ENCODE data around the gene ATP13A5. TPM values are rescaled to one million over a fixed set of nuclear protein-coding genes. Genes with fewer than 3 reads are reported as not detected.

ATP13A5 gene
- total RNA-seq, 1 donor, result not detected

GRCh38 chr3:193391902-193392301 lies 13.3 kb upstream of the ATP13A5 start:
- Histone ChIP-seq H4K20me1 (ENCODE audit: insufficient read depth, low read length) (no peaks in the 10 kb centered on the region), H3K4me1 (ENCODE audit: insufficient read depth, low read length) (no peaks in the 10 kb centered on the region), H3K27me3 (ENCODE audit: insufficient read depth, low read length) (no peaks in the 10 kb centered on the region), H2AFZ (ENCODE audit: low read length) (no peak overlapping the region), H3K9me3 (ENCODE audit: low read depth, low read length) (no peaks in the 10 kb centered on the region), H3K36me3 (ENCODE audit: insufficient read depth, low read length) (no peaks in the 10 kb centered on the region), H3K4me2 (ENCODE audit: insufficient read depth, low read length) (no peak overlapping the region), H3K79me2 (ENCODE audit: insufficient read depth, low read length) (no peaks in the 10 kb centered on the region), H3K27ac (ENCODE audit: low read depth, low read length) (no peak overlapping the region), H3K4me3 (ENCODE audit: insufficient read depth, low read length) (no peak overlapping the region)
- DNase-seq (ENCODE audit: insufficient read length, low spot score, missing footprints), result no peak
- no peak for TF ChIP-seq CTCF (IDR thresholded peaks at IDR 0.05; ENCODE audit: extremely low read depth, low read depth, low read length)

DNA sequence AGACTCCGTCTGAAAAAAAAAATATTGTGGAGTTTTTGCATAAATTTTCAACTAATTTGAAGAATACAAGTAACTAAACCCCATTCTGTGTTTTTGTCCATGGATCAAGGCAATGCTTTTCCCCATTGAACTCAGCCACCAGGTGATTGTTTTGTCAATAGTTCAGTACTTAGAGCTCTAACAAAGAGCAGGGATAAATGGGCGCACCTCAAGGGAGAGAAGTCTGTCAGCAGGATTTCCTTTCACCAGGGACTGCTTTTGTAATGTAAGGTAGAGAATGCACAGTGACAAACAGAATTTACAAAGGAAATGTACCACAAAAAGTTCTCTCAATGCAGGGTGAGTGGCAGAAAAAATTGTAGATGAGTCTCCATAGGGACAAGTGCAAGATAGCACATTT lies 10.8 kb upstream of the ATP13A5 start:
- DNase-seq (ENCODE audit: insufficient read length, low spot score, missing footprints), result no peak
- H3K27me3 ChIP-seq (ENCODE audit: insufficient read depth, low read length), result no peaks in the 10 kb centered on the region
- H3K4me2 ChIP-seq (ENCODE audit: insufficient read depth, low read length), result no peak overlapping the region
- no peak for TF ChIP-seq CTCF (IDR thresholded peaks at IDR 0.05; ENCODE audit: extremely low read depth, low read depth, low read length)
- peaks cover 2% of the 10 kb centered on the region for H3K9me3 ChIP-seq (ENCODE audit: low read depth, low read length)
- no peak overlapping the region for H2AFZ ChIP-seq (ENCODE audit: low read length)
- no peak overlapping the region for H3K27ac ChIP-seq (ENCODE audit: low read depth, low read length)
- no peaks in the 10 kb centered on the region for H3K36me3 ChIP-seq (ENCODE audit: insufficient read depth, low read length)
- H3K4me1 ChIP-seq (ENCODE audit: insufficient read depth, low read length), result no peaks in the 10 kb centered on the region
- H3K79me2 ChIP-seq (ENCODE audit: insufficient read depth, low read length), result no peaks in the 10 kb centered on the region
- H3K4me3 ChIP-seq (ENCODE audit: insufficient read depth, low read length), result no peak overlapping the region
- no peaks in the 10 kb centered on the region for H4K20me1 ChIP-seq (ENCODE audit: insufficient read depth, low read length)

- Histone ChIP-seq H3K9me3 (ENCODE audit: low read depth, low read length) (peaks cover 2% of the 10 kb centered on the region), H3K4me3 (ENCODE audit: insufficient read depth, low read length) (no peak overlapping the region), H3K4me2 (ENCODE audit: insufficient read depth, low read length) (no peak overlapping the region), H3K27ac (ENCODE audit: low read depth, low read length) (no peak overlapping the region), H3K36me3 (ENCODE audit: insufficient read depth, low read length) (no peaks in the 10 kb centered on the region), H2AFZ (ENCODE audit: low read length) (no peak overlapping the region), H3K4me1 (ENCODE audit: insufficient read depth, low read length) (no peaks in the 10 kb centered on the region), H3K79me2 (ENCODE audit: insufficient read depth, low read length) (no peaks in the 10 kb centered on the region), H4K20me1 (ENCODE audit: insufficient read depth, low read length) (no peaks in the 10 kb centered on the region), H3K27me3 (ENCODE audit: insufficient read depth, low read length) (no peaks in the 10 kb centered on the region)
- DNase-seq (ENCODE audit: insufficient read length, low spot score, missing footprints), result no peak
- TF ChIP-seq CTCF (IDR thresholded peaks at IDR 0.05; ENCODE audit: extremely low read depth, low read depth, low read length), result no peak
These were observed 9.8 kb upstream of the ATP13A5 start for GRCh38 chr3:193388361-193388760.

GRCh38 chr3:193387596-193387995 lies 9.0 kb upstream of the ATP13A5 start:
- no peak for TF ChIP-seq CTCF (IDR thresholded peaks at IDR 0.05; ENCODE audit: extremely low read depth, low read depth, low read length)
- Histone ChIP-seq H3K4me3 (ENCODE audit: insufficient read depth, low read length) (no peak overlapping the region), H3K27ac (ENCODE audit: low read depth, low read length) (no peak overlapping the region), H3K4me1 (ENCODE audit: insufficient read depth, low read length) (no peaks in the 10 kb centered on the region), H4K20me1 (ENCODE audit: insufficient read depth, low read length) (no peaks in the 10 kb centered on the region), H3K9me3 (ENCODE audit: low read depth, low read length) (peaks cover 2% of the 10 kb centered on the region), H3K4me2 (ENCODE audit: insufficient read depth, low read length) (no peak overlapping the region), H3K79me2 (ENCODE audit: insufficient read depth, low read length) (no peaks in the 10 kb centered on the region), H3K36me3 (ENCODE audit: insufficient read depth, low read length) (no peaks in the 10 kb centered on the region), H3K27me3 (ENCODE audit: insufficient read depth, low read length) (no peaks in the 10 kb centered on the region), H2AFZ (ENCODE audit: low read length) (no peak overlapping the region)
- no peak for DNase-seq (ENCODE audit: insufficient read length, low spot score, missing footprints)

Measured in osteoblast (primary cell).